ENCODE results near the gene NMB.

NMB gene

GRCh38 chr15:84621358-84621979, 36.5 kb downstream of the NMB start:
- FAIRE-seq (no peak), DNase-seq (ENCODE audit: extremely low spot score, insufficient read length, low read depth) (no peak)

GRCh38 chr15:84620626-84621025, 37.4 kb downstream of the NMB start:
- DNase-seq (ENCODE audit: extremely low spot score, insufficient read length, low read depth) (no peak), FAIRE-seq (no peak)

DNA sequence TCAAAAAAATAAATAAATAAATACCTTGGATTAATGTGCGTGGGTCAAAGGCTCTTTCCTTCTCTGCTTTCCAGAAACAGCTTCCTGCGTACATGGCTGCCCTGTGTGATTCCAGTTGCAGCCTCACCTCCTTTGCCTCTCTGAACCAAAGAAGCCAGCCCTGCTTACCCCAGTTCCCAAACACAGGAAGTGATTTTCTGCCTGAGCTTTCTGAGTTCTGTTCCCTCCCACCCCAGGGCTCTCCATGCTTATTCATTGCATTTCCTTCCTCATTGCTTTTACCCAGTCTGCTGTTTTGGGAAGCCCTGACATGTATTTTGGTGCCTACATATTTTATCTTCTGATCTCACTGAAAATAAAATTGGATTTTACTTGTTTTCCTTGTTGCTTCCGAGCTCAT, 41.8 kb downstream of the NMB start:
- no peak for FAIRE-seq
- no peak for DNase-seq (ENCODE audit: extremely low spot score, insufficient read length, low read depth)

- DNase-seq (ENCODE audit: extremely low spot score, insufficient read length, low read depth) (no peak), FAIRE-seq (no peak)
These were observed 46.4 kb downstream of the NMB start for GRCh38 chr15:84611631-84612030.

GRCh38 chr15:84609818-84610525, 48.0 kb downstream of the NMB start:
- FAIRE-seq = no peak
- DNase-seq (ENCODE audit: extremely low spot score, insufficient read length, low read depth) = no peak

- DNase-seq (ENCODE audit: extremely low spot score, insufficient read length, low read depth) = no peak
- FAIRE-seq = no peak
These were observed 49.2 kb downstream of the NMB start for GRCh38 chr15:84608707-84609284.

DNA sequence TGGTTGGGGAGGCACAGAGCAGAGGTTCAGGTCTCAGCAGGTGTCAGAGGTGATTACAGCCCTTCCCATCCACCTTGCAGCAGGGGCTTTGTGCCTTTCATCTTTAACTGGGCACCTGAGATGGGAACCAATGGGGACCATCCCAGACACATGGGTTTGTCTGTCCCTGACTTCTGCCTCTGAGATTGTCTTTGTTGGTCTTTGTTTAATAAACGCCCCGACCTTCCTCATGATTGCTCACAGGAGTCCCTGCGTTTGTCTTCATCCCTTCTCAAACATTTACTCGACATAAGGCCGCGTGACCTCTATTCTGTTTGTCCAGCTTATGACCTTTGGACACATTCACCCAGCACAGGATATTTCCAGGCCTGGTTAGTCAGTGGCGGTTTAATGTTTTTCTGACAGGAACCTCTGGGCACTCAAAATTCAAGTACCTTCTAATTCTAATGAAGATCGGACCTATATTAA, 51.3 kb downstream of the NMB start:
- DNase-seq (ENCODE audit: extremely low spot score, insufficient read length, low read depth) = no peak

GRCh38 chr15:84605554-84605882, 52.5 kb downstream of the NMB start:
- DNase-seq (ENCODE audit: extremely low spot score, insufficient read length, low read depth) = no peak

More for the DNA sequence above, 51.3 kb downstream of the NMB start:
- no peak for FAIRE-seq

More at GRCh38 chr15:84605554-84605882, 52.5 kb downstream of the NMB start:
- FAIRE-seq = no peak
